ENCODE measurements around the gene ZSCAN22.
A peak's percentile ranks its signal among the peaks of the same experiment; 100 is the strongest.
"Not testable (repeated sequence)": the region's sequence is repeated elsewhere in the genome, so short reads cannot be mapped to it uniquely, and the experiment has no call there.

ZSCAN22 gene

GRCh38 chr19:58368561-58369360 is 42.0 kb downstream of the ZSCAN22 start:
- DNase-seq (ENCODE audit: low read depth in 2 of 2, low spot score in 1 of 2) = no peak

- no peak for DNase-seq (ENCODE audit: low read depth in 2 of 2, low spot score in 1 of 2)
Observed at GRCh38 chr19:58372311-58373133, 45.7 kb downstream of the ZSCAN22 start.

GRCh38 chr19:58374200-58374599 is 47.4 kb downstream of the ZSCAN22 start:
- DNase-seq (ENCODE audit: low read depth in 2 of 2, low spot score in 1 of 2) = no peak

- not testable (repeated sequence) for DNase-seq (ENCODE audit: low read depth in 2 of 2, low spot score in 1 of 2)
Observed at GRCh38 chr19:58376724-58377123, 49.9 kb downstream of the ZSCAN22 start.

DNA sequence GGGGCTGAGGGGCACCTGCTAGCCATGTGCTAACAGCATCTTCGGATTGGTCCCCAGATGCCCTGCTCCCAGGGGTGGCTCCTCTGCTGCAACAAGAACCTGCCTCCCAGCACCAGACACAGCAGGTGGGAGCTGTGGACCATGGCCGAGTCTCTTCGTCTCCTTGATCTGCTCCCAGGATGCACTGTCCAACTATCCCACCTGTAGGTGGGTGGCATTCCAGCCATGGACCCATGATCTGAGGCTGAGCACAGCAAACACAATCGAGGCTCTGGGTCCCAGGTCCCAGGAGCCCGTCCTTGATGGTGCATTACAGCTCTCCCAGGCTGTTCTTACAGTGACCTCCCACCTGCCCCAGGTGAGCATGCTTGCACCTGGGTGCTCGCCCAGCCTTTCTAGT is 52.5 kb downstream of the ZSCAN22 start:
- no peak for DNase-seq (ENCODE audit: low read depth in 2 of 2, low spot score in 1 of 2)

GRCh38 chr19:58380037-58380661 is 53.4 kb downstream of the ZSCAN22 start:
- no peak for DNase-seq (ENCODE audit: low read depth in 2 of 2, low spot score in 1 of 2)

- DNase-seq (ENCODE audit: low read depth in 2 of 2, low spot score in 1 of 2) = peak; percentile 92 to 96
Observed at GRCh38 chr19:58380662-58381459, 54.1 kb downstream of the ZSCAN22 start, which contains the start of gene ZNF837. TSS of gene ZNF837 (minus strand) at chr19:58381030. CDS start at chr19:58369332, 11,698 bp downstream.

DNA sequence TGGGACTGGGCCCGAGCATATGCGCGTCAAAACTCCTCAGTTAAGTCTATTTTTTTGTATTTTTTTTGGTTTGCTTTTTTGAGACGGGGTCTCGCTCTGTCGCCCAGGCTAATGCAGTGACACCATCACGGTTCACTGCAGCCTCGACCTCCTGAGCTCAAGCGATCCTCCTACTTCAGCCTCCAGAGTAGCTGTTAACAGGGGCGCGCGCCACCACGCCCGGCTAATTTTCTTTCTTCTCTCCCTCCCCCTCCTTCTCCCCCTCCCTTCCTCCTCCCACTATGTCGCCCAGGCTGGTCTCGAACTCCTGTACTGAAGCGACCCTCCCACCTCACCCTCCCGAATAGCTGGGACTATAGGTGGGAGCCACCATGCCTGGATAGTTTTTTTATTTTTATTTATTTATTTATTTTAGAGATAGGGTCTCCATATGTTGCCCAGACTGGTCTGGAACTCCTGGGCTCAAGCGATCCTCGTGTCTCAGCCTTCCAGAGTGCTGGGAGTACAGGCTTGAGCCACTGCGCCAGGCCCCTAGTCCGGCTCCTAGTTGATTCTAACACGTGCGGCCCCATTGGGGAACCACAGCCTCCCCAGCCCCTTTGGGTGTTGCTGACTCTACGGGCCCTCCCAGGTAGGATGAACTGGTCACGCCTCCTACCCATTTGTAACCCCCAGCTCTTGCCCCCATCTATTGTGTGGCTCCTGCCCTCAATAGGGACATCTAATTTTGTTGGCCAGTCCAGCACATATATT is 54.8 kb downstream of the ZSCAN22 start:
- DNase-seq (ENCODE audit: low read depth in 2 of 2, low spot score in 1 of 2) = no peak

- no peak for DNase-seq (ENCODE audit: low read depth in 2 of 2, low spot score in 1 of 2)
Observed at GRCh38 chr19:58382997-58383603, 56.3 kb downstream of the ZSCAN22 start.

- DNase-seq (ENCODE audit: low read depth in 2 of 2, low spot score in 1 of 2) = no peak
Observed at GRCh38 chr19:58385313-58385890, 58.6 kb downstream of the ZSCAN22 start.

DNA sequence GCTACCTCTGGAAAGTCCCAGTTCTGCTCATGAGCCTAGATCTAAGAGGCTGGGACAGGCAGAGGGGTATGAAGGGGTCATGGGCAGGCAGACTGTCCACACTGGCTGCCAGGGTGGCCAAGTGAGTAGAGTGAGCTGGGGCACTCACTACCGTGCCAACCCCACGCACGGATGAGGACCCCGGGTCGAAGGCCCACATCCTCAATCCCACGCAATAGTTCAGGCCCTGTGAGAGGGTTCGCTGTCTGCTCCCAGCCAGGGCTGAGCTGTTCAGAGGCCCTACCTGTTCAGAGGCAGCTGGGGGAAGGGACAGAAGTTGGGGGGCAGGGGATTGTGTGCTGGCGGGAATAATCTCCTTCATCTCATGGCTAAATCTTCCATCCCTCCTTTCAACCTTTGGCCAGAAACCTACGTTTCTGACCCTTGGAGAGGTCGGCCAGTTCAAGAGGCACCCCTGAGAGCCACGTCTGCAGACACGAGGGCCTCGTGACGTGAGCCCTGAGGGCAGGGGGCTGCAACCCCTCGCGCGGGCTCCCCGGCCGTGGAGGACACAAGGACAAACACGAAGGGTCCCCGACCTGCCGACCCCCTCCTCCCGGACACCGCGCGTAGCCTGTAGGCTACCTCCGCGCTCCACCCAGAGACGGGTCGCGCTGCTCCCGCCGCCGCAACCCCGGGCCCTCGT is 59.2 kb downstream of the ZSCAN22 start:
- no peak for DNase-seq (ENCODE audit: low read depth in 2 of 2, low spot score in 1 of 2)

DNA sequence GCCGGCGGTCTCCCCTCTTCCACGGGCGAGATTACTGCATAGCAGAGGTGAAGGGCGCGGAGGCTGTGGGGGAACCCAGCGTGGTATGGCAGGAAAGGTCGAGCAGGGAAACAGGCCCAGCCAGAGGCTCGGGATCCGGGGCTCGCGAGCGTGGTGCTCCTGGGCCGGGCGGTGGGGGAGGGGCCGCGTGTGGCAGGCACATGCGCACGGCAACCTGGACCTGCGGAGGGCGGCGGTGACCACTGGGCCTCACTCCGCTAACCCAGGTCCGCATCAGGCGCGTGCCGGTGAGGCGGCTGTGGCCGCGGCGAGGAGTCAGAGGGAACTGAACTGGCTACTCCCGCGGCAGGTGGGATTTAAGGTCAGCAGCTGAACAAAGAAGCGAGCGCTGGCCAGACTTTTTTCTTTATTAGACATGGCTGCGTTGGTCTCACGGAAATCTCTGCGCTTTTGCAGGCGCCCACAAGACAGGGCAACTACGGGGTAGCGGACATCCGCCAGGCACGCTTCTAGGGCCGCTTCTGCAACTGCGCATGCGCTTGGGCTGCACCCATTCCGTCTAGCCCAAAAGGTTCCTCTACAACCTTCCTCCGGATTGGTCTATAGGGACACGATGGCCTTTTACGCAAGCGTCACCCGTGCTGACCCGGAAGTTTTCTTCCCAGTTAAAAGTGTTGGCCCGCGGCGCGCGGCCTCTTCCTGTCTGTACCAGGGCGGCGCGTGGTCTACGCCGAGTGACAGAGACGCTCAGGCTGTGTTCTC is 60.0 kb downstream of the ZSCAN22 start, which contains the start of gene RPS5:
Gene RPS5 (plus strand): TSS at position 694 of the 762 bp plus-strand sequence. CDS start 869 bp downstream, outside the sequence.
- DNase-seq (ENCODE audit: low read depth in 2 of 2, low spot score in 1 of 2) = peak; percentile 86 to 92

GRCh38 chr19:58387338-58388174 is 60.8 kb downstream of the ZSCAN22 start:
- DNase-seq (ENCODE audit: low read depth in 2 of 2, low spot score in 1 of 2) = no peak

DNA sequence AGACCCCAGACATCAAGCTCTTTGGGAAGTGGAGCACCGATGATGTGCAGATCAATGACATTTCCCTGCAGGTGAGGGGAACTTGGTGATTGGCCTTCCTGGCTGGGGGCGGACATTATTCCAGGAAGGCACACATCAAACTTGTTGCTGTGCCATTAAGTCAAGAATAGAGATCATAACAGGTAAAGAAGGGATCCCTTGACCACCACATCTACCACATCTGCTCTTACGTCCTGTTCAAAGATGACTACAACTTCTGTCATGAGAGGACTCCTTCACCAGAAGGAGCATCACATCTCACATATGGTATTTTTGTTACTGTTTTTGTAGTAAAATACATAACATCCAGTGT is 61.4 kb downstream of the ZSCAN22 start:
- DNase-seq (ENCODE audit: low read depth in 2 of 2, low spot score in 1 of 2) = no peak
